Stimulated activated CD8-positive, alpha-beta memory T cell treated with anti-CD3 and anti-CD28 coated beads, Interleukin-15, amount 100 ng/mL, for 4 hours (primary cell): ENCODE data around the gene TCIRG1.

Source experiments
- DNase-seq, 2 donors: peaks; one replicate each; pipeline ENCODE4 v3.0.0-alpha.2; 2020; ENCODE audit warnings: low read depth in 2 of 2

TCIRG1 gene

GRCh38 chr11:68004551-68005335 is 34.1 kb upstream of the TCIRG1 start:
- DNase-seq = no peak

DNA sequence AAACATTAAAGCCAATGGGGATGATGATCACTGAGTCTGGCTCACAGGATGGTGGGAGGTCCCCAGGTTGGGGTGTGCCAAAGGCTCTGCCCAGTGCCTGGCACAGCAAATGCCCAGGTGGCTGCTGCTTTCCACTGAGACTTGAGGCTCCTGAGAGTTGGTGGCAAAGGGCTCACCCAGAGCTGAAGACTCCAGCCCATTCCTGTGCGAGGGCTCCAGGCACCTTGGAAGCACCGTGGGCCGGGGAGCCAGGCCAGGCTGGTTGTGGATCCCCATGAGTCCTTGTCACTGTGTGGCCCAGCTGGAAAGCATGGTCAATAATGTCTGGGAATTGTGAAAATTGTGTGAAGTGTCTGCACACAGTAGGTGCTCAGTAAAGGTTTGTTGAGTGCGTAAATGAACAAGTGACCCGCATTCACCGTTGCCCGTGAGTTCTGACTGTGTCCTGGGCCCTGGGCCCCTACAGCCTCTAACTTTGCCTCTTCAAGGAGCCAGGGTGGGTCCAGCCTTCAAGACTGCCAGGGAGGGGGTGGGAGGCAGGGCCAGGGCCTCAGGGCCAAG is 32.1 kb upstream of the TCIRG1 start:
- DNase-seq = no peak

DNA sequence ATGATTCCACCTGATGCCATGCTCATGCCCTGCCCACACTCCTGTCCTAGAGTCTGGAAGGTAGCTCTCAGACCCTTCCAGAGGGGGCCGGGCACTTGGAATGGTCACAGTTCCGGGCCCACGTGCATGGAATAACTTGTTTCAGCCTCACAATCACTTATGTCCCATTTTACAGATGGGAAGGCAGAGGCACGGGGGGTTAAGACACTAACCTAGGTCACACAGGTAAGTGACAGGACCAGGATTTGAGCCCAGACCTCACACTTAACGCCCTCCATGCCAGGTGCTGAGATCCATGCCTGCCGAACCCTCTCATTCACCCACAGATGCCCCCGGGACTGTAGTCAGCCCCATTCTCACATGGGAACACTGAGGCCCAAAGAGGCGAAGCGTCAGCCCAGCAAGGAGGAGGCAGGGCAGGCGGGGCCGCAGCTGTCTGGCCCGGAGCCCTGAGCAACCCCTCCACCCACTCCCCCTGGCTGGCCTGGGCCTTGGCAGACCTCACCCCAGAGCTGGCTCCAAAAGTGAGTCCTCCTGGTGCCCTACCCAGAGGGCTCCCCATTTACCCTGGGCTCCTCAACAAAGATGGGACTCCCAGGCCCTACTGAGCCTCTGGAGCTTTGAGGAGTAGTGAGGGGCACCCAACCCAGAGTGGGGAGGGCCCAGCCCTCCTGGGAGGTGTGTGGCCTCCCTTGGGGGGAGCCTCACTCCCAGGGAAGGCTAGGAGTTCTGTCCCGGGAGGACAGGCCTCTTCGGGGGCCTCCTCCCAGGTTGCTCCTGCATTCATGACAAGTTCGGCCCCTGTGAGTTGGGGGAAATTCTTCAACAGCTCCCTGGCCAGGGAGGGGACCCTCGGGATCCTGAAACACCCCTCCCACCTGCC is 31.1 kb upstream of the TCIRG1 start:
- no peak for DNase-seq

- DNase-seq = no peak
Measured at GRCh38 chr11:68008381-68009337, 30.2 kb upstream of the TCIRG1 start.

DNA sequence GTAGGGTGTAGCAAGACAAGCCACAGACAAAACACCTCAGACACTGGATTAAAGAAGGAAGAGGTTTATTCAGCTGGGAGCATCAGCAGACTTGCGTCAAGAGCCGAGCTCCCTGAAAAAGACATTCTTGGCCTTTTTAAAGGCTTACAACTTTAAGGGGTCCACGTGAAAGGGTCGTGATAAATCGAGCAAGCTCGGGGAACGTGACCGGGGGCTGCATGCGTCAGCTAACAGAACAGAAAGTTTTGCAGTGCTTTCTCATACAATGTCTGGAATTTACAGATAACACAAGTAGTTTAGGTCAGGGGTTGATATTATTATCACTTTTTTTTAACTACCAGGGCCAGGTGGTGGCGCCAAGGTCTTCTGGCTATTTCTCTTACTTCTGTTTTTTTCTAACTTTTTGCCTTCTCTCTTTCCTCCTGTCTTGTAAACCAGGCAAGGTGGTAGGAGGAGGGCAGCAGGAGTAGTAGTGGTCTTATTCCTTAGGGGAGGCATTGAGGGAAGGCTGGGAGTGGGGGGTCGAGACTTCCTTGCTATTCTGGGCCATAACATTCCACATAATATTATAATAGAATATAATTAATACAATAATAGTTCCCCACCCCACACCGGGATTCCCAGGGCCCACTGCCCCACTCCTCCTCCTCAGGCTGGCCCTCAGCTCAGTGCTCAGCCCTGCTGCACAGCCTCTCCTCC is 29.3 kb upstream of the TCIRG1 start:
- DNase-seq = no peak

GRCh38 chr11:68010090-68011041 is 28.5 kb upstream of the TCIRG1 start, which contains the start of gene ALDH3B1:
Gene ALDH3B1 (plus strand): TSS chr11:68010327. CDS start chr11:68015298, 4,971 bp downstream.
- no peak for DNase-seq

- DNase-seq = no peak
Measured at GRCh38 chr11:68011051-68011943, 27.5 kb upstream of the TCIRG1 start.

DNA sequence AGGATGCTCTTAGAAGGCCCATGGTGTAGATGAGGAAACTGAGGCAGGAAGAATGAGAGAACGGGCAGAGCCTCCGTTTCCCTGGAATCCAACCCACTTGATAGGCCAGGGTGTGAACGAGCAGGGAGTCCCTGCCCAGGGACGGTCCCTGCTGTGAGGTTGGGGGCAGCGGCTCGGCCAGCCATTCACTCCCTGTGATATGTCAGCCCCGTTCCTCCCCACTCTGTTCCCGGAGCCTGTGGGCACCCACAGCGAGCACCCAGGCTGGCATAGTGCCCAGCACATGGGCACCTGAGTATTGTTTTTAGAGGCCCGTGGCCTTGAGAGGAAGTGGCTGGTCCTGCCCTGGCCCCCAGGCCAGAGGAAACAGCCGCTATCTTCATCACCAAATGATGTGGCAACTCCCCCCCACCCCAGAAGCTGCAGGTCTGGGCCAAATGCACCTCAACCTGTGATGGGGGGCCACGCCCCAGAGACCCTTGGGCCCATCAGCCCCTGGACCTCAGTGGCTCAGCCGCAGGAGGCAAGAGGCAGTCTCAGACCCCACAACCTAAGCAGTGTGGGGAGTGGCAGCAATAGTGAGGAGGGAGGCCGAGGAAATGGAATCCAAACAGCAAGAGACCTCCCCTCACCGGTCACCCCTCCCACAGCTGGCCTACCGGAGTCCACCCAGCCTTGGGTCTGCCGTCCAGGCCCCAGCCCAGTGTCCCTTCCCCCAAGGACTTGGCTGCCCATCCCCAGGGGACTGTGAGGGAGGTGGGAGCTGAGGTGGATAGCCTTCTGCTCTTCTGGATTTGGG is 26.6 kb upstream of the TCIRG1 start:
- no peak for DNase-seq

DNA sequence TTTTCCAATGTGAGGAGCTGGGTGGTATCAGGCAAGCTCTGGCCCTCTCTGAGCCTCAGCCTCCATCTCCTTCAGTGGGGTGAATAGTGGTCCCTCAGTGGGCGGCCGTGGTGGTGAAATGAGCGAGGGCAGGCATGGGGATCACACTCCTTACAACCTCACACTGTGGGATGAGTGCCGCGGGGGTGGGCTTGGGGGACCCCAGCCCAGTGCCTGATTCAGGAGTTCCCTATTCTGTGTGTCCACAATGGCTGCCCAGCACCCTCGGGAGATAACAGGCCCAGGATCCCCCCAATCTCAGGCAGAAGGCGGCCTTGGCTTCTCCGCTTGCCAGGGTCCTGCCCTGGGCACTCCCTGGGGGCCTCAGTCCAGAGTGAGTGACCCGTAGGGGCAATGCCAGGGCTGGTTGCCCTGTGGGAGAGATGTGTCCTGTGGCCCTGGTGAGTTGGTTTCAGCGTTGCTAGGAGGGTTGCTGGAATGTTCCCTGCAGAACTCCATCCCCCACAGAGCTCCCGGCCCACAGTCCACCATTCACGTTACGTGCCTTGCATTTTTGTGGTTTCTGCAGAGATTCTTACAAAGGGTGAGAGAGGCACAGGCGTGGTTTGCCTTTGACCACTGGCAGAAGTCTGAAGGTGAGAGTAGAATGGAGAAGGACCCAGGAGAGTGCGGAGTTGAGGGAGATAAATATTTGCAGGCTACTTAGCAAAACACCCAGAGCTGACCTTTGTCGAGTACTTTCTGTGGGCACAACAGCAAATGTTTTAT is 25.8 kb upstream of the TCIRG1 start:
- no peak for DNase-seq

DNA sequence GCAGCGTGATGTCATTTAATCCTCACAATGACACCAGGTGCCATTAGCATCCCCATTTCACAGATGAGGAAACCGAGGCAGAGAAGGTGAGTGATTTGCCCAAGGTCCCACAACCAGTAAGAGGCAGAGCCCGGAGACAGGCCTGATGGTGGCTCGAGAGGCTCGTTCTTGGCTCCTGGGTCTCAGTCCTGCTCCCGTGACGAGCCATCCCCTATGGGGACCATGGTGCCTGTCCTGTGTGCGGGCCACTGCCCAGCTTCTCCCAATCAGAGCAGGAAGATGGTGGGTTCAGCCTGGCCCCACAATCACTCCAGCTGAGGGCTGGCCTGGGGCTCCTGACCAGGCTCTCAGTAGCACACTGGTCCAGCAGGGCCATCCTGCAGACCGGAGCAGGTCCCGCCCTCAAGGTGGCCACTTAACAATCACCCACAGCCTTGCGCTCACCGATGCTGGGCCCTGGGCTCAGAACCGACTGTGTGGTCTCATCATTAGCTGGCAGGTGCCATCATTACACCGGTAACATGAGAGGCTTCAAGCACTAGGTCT is 25.1 kb upstream of the TCIRG1 start:
- DNase-seq = no peak

DNA sequence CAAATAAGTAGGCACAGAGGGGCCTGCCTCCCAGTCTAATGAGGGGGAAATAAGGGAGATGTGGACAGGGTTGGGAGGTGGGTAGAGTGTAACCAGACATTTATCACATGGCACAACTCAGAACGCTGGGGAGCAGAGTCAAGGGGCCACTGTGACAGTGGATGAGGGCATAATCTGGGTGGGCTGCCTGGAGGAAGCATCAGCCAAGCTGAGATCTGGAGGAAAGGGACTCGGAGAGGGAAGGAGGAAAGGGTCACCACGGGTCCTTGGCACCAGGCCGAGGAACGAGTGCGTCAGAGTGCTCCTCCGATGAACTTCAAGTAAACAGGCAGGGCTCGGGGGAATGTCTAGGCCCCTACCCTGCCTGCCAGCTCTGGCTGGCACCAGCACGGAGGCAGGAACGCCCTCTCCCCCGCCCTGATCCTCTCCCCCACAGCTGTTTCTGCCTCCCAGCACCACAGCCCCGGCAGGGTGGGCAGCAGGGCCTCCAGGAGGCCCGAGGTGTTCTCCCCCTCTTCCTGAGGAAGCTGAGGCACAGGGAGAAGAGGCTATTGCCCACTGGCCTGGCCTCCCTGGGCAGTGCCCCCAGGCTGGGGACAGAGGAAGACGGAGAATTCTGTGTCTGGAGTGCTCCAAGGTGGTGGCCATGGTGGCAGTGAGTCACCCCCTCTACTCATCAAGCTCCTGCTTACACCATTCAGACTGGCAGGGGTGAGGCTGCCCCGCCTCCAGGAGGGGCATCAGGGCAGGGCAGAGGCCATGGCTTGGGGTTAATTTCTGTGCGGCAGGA is 24.5 kb upstream of the TCIRG1 start:
- no peak for DNase-seq

DNA sequence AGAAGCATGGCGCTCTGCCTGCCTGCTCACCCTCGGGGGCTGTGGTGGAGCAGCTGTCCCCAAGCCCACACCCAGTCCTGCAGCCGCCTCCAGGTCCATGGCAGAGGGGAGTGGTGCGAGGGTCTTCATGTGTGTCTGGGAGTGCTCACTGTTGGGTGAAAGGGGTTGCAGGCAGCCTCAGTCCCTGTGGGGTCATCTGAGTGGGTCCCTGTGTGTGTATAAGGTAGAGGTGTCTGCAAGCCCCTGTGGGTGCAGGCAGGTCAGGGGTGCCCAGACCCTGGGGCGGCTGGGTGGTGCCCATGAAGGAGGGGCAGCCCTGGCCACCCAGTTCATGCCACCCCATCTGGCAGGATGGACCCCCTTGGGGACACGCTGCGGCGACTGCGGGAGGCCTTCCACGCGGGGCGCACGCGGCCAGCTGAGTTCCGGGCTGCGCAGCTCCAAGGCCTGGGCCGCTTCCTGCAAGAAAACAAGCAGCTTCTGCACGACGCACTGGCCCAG is 23.8 kb upstream of the TCIRG1 start:
- DNase-seq = no peak

DNA sequence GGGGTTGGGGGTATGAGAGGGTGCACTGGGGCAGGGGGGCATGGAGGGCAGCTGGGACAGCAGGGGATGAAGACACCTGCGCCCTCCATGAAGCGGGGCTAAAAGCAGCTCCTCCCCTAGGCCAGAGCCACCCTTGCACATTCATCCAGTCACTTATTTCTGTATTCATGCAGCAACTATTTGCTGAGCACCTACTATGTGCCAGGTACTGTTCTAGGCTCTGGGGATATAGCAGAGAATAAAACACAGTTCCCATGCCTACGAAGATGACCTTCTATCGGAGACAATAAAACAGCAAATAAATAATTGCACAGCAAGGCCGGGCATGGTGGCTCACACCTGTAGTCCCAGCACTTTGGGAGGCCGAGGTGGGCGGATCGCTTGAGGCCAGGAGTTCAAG is 23.4 kb upstream of the TCIRG1 start:
- no peak for DNase-seq

GRCh38 chr11:68016161-68016903 is 22.5 kb upstream of the TCIRG1 start:
- no peak for DNase-seq
